WI38 (cell line): ENCODE results near the gene NFATC2.
"Not testable (repeated sequence)": the region's sequence is repeated elsewhere in the genome, so short reads cannot be mapped to it uniquely, and the experiment has no call there.

Experiments used
- H3K4me3 ChIP-seq: 2 replicates; pipeline ENCODE4 v1.5.1; 2011; ENCODE audit warnings: low read depth, mild to moderate bottlenecking, control low read depth, low read length
- TF ChIP-seq, protein P1 (sequence below): IDR thresholded peaks from 2 replicates; pipeline ENCODE4 v1.5.1; 2012; ENCODE audit warnings: low read depth, mild to moderate bottlenecking, control low read depth, low read length

NFATC2 gene

DNA sequence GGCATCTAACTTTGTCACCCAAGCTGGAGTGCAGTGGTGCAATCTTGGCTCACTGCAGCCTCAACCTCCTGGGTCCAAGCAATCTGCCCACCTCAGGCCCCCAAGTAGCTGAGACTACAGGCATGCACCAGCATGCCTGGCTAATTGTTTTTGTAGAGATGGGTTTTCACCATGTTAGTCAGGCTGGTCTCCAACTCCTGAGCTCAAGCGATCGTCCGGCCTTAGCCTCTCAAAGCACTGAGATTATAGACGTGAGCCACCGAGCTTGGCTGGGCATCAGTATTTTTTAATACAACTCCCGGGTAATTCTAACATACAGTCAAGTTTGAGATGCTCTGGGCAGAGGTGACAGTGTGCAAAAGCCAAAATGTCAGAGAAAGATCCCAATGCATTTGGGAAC, 73.5 kb downstream of the NFATC2 start:
- H3K4me3 ChIP-seq: no peak overlapping the region
- TF ChIP-seq, protein P1, sequence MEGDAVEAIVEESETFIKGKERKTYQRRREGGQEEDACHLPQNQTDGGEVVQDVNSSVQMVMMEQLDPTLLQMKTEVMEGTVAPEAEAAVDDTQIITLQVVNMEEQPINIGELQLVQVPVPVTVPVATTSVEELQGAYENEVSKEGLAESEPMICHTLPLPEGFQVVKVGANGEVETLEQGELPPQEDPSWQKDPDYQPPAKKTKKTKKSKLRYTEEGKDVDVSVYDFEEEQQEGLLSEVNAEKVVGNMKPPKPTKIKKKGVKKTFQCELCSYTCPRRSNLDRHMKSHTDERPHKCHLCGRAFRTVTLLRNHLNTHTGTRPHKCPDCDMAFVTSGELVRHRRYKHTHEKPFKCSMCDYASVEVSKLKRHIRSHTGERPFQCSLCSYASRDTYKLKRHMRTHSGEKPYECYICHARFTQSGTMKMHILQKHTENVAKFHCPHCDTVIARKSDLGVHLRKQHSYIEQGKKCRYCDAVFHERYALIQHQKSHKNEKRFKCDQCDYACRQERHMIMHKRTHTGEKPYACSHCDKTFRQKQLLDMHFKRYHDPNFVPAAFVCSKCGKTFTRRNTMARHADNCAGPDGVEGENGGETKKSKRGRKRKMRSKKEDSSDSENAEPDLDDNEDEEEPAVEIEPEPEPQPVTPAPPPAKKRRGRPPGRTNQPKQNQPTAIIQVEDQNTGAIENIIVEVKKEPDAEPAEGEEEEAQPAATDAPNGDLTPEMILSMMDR: no peak

DNA sequence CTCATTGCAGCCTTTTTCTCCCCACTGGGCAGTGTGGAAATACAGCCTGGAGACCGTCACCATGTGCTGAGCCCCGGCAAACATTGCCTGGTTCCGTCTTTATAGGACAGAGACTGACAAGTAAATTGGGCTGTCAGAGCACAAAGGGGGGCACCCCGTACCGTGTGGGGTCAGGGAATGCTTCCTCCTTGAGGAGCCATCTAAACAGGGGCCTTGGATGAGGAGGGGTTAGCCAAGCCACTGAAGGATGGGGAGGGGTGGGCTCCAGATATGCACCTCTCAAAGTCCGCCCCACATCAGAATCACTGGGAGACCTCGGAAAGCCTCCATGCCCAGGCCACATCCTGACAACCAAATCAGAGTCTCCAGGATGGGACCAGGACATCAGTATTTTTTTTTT, 73.9 kb downstream of the NFATC2 start:
- no peak overlapping the region for H3K4me3 ChIP-seq
- TF ChIP-seq, protein P1: no peak

DNA sequence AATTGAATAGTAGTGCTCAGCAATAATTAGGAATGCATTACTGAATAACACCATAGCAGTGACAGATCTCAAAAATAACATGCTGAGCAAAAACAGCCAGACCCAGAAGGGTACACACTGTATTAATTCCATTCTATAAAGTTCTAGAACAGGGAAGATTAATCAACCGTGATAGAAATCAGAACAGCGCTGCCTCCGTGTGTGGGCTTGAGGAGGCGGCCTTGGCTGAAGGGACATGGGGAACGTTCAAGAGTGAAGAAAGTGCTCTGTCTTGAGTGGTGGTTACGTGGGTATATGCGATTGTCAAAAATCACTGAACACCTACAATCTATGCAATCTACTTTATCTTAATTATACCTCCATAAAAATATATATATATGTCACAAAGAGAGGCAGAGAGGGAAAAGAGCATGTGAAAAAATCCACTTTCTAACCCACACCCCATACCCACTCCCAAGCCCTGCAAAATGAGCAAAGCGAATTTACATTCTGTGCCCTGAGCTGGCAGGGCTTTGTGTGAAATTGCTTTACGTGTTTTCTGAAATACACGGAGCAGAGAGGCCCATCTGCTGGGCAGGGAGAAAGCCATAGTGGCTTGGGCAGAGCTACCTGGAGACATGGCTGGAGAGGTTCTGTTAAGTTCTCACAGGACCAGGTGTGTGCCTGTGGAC, 74.4 kb downstream of the NFATC2 start:
- H3K4me3 ChIP-seq: no peak overlapping the region
- TF ChIP-seq, protein P1: no peak

DNA sequence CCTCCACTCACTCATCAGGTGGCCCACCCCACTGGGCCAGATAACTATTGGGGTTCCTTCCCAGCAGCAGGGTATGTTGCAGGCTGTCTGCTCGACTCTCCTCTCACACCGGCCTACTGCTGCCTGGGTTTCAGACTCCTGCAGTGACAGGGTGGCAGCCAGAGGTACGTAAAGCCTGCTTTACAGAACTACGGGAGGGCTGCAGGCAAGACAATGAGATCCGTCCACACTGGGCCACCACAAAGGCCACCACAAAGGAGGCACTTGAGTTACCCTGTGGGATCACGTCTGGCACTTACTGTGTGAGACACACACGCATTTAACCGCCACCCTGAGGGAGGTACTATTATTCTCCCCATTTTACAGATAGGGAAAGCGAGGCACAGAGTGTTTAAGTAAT, 78.5 kb downstream of the NFATC2 start:
- TF ChIP-seq, protein P1: no peak
- no peak overlapping the region for H3K4me3 ChIP-seq

DNA sequence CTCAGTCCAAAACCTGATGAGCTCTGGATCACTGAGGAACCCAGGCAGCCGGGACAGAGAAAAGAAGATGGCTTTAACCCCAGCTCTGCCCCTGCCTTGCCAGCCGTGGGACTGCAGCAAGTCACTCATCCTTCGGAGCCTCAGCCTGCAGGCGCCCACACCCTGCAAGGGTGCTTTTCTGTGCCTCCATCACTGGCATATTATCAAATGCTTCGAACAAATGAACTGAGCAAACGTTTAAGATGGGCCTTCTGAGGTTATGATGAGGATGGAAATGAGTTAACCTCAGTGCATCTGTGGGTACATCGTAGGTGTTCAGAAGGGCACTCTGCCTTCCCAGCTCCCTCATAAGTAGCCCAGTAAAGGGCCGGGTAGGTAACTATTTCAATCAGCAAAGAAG, 79.0 kb downstream of the NFATC2 start:
- H3K4me3 ChIP-seq: no peak overlapping the region
- TF ChIP-seq, protein P1: no peak

DNA sequence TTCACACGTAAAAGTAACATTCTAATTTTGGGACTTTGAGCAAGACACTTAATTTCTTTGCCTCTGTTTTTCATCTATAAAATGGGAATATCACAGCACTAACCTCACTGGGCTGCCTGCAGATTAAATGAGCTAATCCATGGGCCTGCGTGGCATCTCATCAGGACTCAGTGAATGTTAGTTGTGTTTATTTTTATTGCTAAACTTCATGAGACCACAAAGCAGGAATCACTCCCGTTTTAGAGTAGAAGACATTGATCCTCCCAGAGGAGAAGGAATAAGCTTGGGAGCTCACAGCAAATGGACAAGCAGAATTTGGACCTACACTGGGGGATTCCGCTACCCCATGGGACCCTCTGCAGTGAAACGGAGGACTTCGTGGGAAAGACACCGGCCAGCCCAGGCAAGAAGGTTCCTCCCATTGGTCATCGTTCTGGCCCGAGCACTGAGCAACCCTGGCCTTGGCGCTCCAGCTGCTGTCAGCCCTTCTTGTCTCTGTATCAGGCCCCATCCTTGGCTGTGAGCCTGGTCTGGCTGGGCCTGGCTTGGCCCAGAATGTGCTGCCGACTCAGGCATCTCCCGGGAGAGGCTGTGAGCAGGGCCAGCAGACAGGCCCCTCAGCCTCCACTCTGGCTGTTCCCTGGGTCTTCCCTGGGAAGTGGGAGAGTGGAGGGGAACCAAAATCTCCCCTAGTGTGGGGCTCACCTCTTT, 79.8 kb downstream of the NFATC2 start:
- no peak overlapping the region for H3K4me3 ChIP-seq
- TF ChIP-seq, protein P1: no peak

DNA sequence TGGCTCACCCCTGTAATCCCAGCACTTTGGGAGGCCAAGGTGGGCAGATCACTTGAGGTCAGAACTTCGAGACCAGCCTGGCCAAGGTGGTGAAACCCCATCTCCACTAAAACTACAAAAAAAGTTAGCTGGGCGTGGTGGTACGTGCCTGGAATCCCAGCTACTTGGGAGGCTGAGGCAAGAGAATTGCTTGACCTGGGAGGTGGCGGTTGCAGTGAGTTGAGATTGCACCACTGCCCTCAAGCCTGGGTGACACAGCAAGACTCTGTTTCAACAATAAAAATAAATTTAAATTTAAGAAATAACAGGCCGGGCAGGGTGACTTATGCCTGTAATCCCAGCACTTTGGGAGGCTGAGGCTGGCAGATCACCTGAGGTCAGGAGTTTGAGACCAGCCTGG, 80.7 kb downstream of the NFATC2 start:
- H3K4me3 ChIP-seq: not testable (repeated sequence)

DNA sequence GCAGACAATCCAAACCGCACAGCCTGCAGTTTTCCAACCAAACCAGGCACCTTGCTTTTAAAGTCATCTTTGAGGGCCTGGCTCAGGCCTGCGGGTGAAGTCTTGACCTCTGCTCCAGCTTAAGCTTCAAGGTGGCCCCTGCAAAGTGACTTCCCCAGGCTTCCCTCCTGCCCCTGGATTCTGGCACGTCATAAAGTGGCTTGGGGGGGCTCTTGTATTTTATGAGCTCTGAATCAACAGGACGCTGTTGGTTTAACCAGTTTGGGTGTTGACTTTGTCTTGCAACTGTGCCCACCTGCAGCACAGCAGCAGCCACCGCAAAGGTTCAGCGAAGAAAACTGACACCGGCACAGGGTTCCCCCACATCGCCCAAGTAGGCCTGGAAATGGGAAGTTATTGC, 81.2 kb downstream of the NFATC2 start:
- no peak overlapping the region for H3K4me3 ChIP-seq
- TF ChIP-seq, protein P1: no peak
